ENCODE results near the gene GNA14. TPM values are rescaled to one million over a fixed set of nuclear protein-coding genes. Genes with fewer than 3 reads are reported as not detected.
"Not testable (repeated sequence)": the region's sequence is repeated elsewhere in the genome, so short reads cannot be mapped to it uniquely, and the experiment has no call there.

Gene GNA14
- total RNA-seq, 3 donors from 2014 or later, result 0.11 TPM; not detected in 1

GRCh38 chr9:77490279-77490678, 157.8 kb downstream of the GNA14 start:
- not testable (repeated sequence) for H3K4me3 Mint-ChIP-seq; H3K36me3 Mint-ChIP-seq (ENCODE audit: insufficient read depth); ATAC-seq; DNase-seq
- Mint-ChIP-seq H3K9me3 (peaks cover 13% of the 10 kb centered on the region), H3K4me1 (ENCODE audit: low read depth) (peaks cover 10% of the 10 kb centered on the region), H3K27me3 (ENCODE audit: low read depth) (peaks cover 13% of the 10 kb centered on the region)

DNA sequence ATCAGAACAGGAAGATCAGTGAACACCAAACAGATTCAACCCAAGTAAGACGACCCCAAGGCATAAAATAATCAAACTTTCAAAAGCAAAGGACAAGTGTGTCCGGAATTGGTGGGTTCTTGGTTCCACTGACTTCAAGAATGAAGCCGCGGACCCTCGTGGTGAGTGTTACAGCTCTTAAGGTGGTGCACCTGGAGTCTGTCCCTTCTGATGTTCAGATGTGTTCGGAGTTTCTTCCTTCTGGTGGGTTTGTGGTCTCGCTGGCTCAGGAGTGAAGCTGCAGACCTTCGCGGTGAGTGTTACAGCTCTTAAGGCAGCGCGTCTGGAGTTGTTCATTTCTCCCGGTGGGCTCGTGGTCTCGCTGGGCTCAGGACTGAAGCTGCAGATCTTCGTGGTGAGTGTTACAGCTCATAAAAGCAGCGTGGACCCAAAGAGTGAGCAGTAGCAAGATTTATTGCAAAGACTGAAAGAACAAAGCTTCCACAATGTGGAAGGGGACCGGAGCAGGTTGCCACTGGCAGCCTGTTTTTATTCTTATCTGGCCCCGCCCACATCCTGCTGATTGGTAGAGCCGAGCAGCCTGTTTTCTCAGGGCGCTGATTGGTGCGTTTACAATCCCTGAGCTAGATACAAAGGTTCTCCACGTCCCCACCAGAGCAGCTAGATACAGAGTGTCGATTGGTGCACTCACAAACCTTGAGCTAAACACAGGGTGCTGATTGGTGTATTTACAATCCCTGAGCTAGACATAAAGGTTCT, 158.5 kb downstream of the GNA14 start:
- Mint-ChIP-seq H3K9me3 (peaks cover 13% of the 10 kb centered on the region), H3K4me3 (peak overlapping the region; percentile 63), H3K4me1 (ENCODE audit: low read depth) (peaks cover 10% of the 10 kb centered on the region), H3K27me3 (ENCODE audit: low read depth) (peaks cover 15% of the 10 kb centered on the region)
- ATAC-seq; DNase-seq; H3K36me3 Mint-ChIP-seq (ENCODE audit: insufficient read depth): not testable (repeated sequence)

DNA sequence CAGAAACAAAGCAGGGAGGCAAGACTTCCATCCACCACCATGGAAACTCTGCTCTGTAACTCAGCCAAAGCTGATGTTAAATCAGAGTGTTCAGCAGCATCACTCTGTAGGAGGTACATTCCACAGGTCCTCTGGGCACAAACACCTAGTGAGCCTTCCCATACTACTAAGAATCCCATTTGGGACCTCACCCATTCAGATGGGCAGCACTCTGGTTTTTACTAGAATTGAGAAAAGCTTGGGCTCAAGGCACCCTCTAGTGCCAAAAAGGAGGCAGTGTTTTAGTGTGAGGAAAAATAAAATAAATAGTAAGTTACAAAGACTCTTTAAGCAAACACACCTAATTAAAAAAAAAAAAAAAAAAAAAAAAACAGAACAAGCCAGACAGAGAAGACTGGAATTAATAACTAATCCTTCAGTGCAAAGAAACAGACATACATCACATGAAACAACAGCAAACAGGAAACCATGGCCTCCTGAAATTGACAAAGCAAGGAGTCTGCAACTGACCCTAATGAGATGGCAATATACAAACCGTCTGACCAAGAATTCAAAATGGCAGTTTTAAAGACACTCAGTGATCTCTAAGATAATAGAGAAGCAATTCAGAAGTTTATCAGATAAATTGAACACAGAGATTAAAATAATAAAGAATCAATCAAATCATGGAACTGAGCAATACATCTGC, 159.5 kb downstream of the GNA14 start:
- Mint-ChIP-seq H3K4me1 (ENCODE audit: low read depth) (peaks cover 10% of the 10 kb centered on the region), H3K27me3 (ENCODE audit: low read depth) (peaks cover 20% of the 10 kb centered on the region), H3K9me3 (peaks cover 13% of the 10 kb centered on the region), H3K36me3 (ENCODE audit: insufficient read depth) (no peaks in the 10 kb centered on the region), H3K4me3 (peak overlapping the region; percentile 63)
- DNase-seq, result no peak
- no peak for ATAC-seq

GRCh38 chr9:77486968-77487367, 161.2 kb downstream of the GNA14 start:
- Mint-ChIP-seq H3K4me1 (ENCODE audit: low read depth) (peaks cover 10% of the 10 kb centered on the region), H3K27me3 (ENCODE audit: low read depth) (peaks cover 21% of the 10 kb centered on the region), H3K9me3 (peaks cover 13% of the 10 kb centered on the region), H3K4me3 (no peak overlapping the region), H3K36me3 (ENCODE audit: insufficient read depth) (no peaks in the 10 kb centered on the region)
- ATAC-seq, result no peak
- DNase-seq, result no peak

DNA sequence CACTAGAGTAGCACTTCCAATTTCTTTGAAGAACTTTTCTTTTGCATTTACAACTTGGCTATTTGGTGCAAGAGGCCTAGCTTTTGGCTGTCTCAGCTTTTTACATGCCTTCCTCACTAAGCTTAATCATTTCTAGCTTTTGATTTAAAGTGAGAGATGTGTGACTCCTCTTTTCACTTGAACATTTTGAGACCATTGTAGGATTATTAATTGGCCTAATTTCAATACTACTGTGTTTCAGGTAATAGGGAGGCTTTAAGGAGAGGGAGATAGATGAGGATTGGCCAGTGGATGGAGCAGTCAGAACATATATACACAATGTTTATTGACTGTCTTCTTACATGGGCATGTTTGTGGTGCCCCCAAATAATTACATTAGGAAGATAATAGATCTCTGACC, 161.7 kb downstream of the GNA14 start:
- H3K27me3 Mint-ChIP-seq (ENCODE audit: low read depth), result peaks cover 21% of the 10 kb centered on the region
- DNase-seq (no peak), ATAC-seq (no peak)
- H3K36me3 Mint-ChIP-seq (ENCODE audit: insufficient read depth), result no peaks in the 10 kb centered on the region
- peaks cover 11% of the 10 kb centered on the region for H3K9me3 Mint-ChIP-seq
- peaks cover 10% of the 10 kb centered on the region for H3K4me1 Mint-ChIP-seq (ENCODE audit: low read depth)
- no peak overlapping the region for H3K4me3 Mint-ChIP-seq

DNA sequence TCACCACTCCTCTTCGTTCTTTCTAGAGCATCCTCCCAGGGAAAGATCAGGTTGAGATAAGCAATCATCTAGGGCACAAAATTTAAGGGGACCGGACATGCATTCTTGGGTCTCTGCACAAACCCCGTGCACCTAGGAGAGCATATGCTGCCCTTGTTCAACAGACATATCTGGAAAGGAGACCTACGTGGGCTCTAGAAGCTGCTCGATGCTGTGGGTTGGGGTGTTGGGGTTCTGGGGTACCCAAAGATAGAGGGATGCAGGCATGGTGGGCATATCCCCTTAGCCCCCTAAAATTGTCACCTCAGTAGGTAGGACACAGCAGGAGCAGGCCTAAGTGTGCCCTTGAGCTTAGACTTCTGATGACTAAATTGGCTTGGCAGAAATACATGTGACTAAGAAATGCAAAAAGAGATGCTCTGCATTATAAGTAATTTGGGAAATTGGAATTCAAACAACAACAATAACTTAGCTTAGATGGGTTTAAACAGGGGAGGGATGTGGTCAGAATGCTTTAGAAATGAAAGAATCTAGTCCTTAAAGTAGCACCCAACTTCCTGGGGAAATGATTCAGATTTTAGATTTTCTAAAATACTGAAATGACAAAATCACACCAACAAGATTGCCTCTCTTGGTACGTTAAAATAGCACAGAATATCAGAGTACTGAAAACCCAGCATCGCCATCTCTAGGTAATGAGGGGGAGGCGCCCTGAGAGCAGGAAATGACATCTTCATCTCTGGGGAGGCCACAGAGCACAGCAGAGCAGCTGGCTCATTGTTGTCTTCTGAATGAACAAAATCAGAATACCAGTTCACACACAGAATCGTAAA, 172.3 kb downstream of the GNA14 start:
- ATAC-seq (peak; percentile 97 to 98), DNase-seq (no peak)
- Mint-ChIP-seq H3K36me3 (ENCODE audit: insufficient read depth) (peaks cover 1% of the 10 kb centered on the region), H3K27me3 (ENCODE audit: low read depth) (no peaks in the 10 kb centered on the region), H3K4me3 (peak overlapping the region; percentile 20), H3K4me1 (ENCODE audit: low read depth) (peaks cover 23% of the 10 kb centered on the region), H3K9me3 (no peaks in the 10 kb centered on the region)

GRCh38 chr9:77474936-77475335, 173.2 kb downstream of the GNA14 start:
- H3K36me3 Mint-ChIP-seq (ENCODE audit: insufficient read depth), result peaks cover 1% of the 10 kb centered on the region
- no peak overlapping the region for H3K4me3 Mint-ChIP-seq
- H3K4me1 Mint-ChIP-seq (ENCODE audit: low read depth), result peaks cover 23% of the 10 kb centered on the region
- H3K27me3 Mint-ChIP-seq (ENCODE audit: low read depth), result no peaks in the 10 kb centered on the region
- ATAC-seq (no peak), DNase-seq (no peak)
- no peaks in the 10 kb centered on the region for H3K9me3 Mint-ChIP-seq

- Mint-ChIP-seq H3K27me3 (ENCODE audit: low read depth) (peaks cover 2% of the 10 kb centered on the region), H3K36me3 (ENCODE audit: insufficient read depth) (peaks cover 1% of the 10 kb centered on the region), H3K4me1 (ENCODE audit: low read depth) (peaks cover 23% of the 10 kb centered on the region), H3K4me3 (no peak overlapping the region), H3K9me3 (no peaks in the 10 kb centered on the region)
- ATAC-seq (no peak), DNase-seq (no peak)
These were observed 175.5 kb downstream of the GNA14 start for GRCh38 chr9:77472646-77473045.

- Mint-ChIP-seq H3K27me3 (ENCODE audit: low read depth) (peaks cover 2% of the 10 kb centered on the region), H3K36me3 (ENCODE audit: insufficient read depth) (peaks cover 1% of the 10 kb centered on the region), H3K4me1 (ENCODE audit: low read depth) (peaks cover 14% of the 10 kb centered on the region), H3K9me3 (no peaks in the 10 kb centered on the region), H3K4me3 (no peak overlapping the region)
- DNase-seq (no peak), ATAC-seq (no peak)
These were observed 176.6 kb downstream of the GNA14 start for GRCh38 chr9:77471572-77471971.

DNA sequence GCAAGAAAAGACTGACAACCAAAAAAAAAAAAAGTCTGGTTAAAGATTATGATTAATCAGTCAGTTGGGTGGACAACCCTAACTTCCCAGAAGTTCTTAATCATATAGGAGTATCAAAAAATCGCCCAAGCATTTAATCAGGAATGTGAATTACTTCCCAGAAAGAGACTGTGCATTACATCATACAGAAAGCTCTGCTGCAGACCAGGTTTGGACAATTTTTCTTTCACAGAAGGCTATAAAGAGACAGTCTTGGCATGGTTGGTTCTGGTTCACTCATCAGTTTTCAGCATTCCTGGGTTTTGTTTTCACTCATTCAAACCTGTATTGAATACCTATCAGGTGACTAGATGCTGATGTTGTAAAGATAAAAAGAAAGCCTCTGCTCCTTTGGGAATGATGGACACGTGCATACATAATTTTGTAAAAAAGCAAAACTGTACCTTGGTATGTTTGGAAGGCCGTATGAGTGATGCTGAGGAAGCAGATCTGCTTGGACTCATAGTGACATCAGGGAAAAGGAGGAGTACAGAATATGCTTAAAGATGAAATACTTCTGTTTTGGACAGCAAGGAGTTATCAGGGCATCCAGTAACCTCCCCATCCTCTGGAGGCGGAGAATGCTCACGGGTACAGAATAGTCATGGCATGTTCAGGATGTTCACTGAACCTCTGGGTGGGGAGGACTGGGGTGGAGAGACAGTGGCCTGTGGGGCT, 178.4 kb downstream of the GNA14 start:
- Mint-ChIP-seq H3K27me3 (ENCODE audit: low read depth) (peaks cover 2% of the 10 kb centered on the region), H3K36me3 (ENCODE audit: insufficient read depth) (no peaks in the 10 kb centered on the region), H3K4me1 (ENCODE audit: low read depth) (no peaks in the 10 kb centered on the region), H3K9me3 (no peaks in the 10 kb centered on the region), H3K4me3 (no peak overlapping the region)
- ATAC-seq (no peak), DNase-seq (no peak)

GRCh38 chr9:77464661-77465060, 183.5 kb downstream of the GNA14 start:
- ATAC-seq (no peak), DNase-seq (no peak)
- H3K4me3 Mint-ChIP-seq, result no peak overlapping the region
- H3K4me1 Mint-ChIP-seq (ENCODE audit: low read depth), result no peaks in the 10 kb centered on the region
- no peaks in the 10 kb centered on the region for H3K9me3 Mint-ChIP-seq
- no peaks in the 10 kb centered on the region for H3K36me3 Mint-ChIP-seq (ENCODE audit: insufficient read depth)
- peaks cover 4% of the 10 kb centered on the region for H3K27me3 Mint-ChIP-seq (ENCODE audit: low read depth)

DNA sequence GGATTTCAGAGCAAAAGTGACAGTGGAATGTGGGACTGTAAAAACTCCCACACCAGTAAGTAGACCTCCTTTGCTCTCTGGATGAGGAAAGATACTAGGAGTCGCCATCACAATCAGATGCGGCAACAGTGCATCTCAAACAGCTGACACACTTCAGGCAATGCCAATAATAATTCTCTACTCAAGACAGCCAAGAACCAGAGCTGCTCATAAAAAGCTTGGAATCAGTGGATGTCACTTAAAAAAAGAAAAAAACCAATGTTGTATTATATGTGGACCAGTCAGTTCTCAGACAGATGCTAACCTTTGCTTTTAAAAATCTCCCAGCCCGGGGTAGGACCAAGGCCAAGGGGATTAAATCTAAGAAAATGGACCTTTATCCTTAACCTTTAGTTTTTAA, 185.0 kb downstream of the GNA14 start:
- ATAC-seq, result no peak
- no peaks in the 10 kb centered on the region for H3K36me3 Mint-ChIP-seq (ENCODE audit: insufficient read depth)

GRCh38 chr9:77462066-77462465, 186.1 kb downstream of the GNA14 start:
- Mint-ChIP-seq H3K4me3 (no peak overlapping the region), H3K4me1 (ENCODE audit: low read depth) (peaks cover 5% of the 10 kb centered on the region), H3K27me3 (ENCODE audit: low read depth) (peaks cover 2% of the 10 kb centered on the region), H3K36me3 (ENCODE audit: insufficient read depth) (no peaks in the 10 kb centered on the region), H3K9me3 (no peaks in the 10 kb centered on the region)
- ATAC-seq (no peak), DNase-seq (no peak)

More for the DNA sequence above, 185.0 kb downstream of the GNA14 start:
- DNase-seq, result no peak
- H3K4me3 Mint-ChIP-seq, result no peak overlapping the region
- H3K4me1 Mint-ChIP-seq (ENCODE audit: low read depth), result no peaks in the 10 kb centered on the region
- H3K9me3 Mint-ChIP-seq, result no peaks in the 10 kb centered on the region
- H3K27me3 Mint-ChIP-seq (ENCODE audit: low read depth), result peaks cover 2% of the 10 kb centered on the region

DNA sequence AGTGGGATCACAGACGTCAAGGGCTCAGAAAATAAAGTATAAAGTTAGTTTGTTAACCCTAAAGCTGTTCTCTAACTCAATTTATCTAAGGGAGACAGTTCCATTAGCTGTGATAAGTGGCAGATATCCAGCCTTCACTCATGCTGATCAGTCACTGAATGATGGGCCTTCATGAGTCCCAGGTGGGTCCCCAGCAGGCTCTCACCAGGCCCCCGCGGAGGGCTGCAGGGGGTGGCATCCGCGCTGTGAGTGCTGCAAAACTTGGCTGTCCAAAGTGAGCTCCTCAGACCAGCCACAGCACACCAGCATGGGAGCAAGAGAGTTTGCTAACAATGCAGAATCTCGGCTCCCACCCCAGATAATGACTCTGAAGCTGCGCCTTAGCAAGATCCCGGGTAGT, 187.2 kb downstream of the GNA14 start:
- no peak for ATAC-seq
- Mint-ChIP-seq H3K9me3 (no peaks in the 10 kb centered on the region), H3K4me3 (no peak overlapping the region), H3K4me1 (ENCODE audit: low read depth) (peaks cover 7% of the 10 kb centered on the region), H3K27me3 (ENCODE audit: low read depth) (peaks cover 2% of the 10 kb centered on the region), H3K36me3 (ENCODE audit: insufficient read depth) (no peaks in the 10 kb centered on the region)
- no peak for DNase-seq
